ENCODE results near the gene RRAD.

GRCh38 chr16:66889622-66890021, 35.7 kb downstream of the RRAD start:
- TF ChIP-seq POLR2A (IDR thresholded peaks at IDR 0.05) = no peak
- TF ChIP-seq, protein P1, sequence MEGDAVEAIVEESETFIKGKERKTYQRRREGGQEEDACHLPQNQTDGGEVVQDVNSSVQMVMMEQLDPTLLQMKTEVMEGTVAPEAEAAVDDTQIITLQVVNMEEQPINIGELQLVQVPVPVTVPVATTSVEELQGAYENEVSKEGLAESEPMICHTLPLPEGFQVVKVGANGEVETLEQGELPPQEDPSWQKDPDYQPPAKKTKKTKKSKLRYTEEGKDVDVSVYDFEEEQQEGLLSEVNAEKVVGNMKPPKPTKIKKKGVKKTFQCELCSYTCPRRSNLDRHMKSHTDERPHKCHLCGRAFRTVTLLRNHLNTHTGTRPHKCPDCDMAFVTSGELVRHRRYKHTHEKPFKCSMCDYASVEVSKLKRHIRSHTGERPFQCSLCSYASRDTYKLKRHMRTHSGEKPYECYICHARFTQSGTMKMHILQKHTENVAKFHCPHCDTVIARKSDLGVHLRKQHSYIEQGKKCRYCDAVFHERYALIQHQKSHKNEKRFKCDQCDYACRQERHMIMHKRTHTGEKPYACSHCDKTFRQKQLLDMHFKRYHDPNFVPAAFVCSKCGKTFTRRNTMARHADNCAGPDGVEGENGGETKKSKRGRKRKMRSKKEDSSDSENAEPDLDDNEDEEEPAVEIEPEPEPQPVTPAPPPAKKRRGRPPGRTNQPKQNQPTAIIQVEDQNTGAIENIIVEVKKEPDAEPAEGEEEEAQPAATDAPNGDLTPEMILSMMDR (IDR thresholded peaks at IDR 0.05) = no peak

Measured in body of pancreas (tissue), 4 donors.